Activated T-helper 2 cell treated with anti-CD3 and anti-CD28 coated beads, Interferon-gamma antibody, Interleukin-2, Interleukin-4, amounts not matched to agents 10 μg/mL and 5 μg/mL and 100 μg/mL, durations not matched to agents 14 hours and 24 hours and 36 hours (primary cell): ENCODE measurements around the gene NWD2. TPM values are rescaled to one million over a fixed set of nuclear protein-coding genes. Genes with fewer than 3 reads are reported as not detected.

ENCODE experiments used
- DNase-seq: peaks from one replicate; pipeline ENCODE4 v3.0.0; 2021; ENCODE audit warnings: low spot score
- H3K27ac Mint-ChIP-seq: one replicate; pipeline ENCODE4 v1.8.0; 2021; ENCODE audit warnings: mixed read lengths
- H3K27me3 Mint-ChIP-seq: one replicate; pipeline ENCODE4 v1.8.0; 2021; ENCODE audit warnings: low read depth, mixed read lengths
- H3K36me3 Mint-ChIP-seq: one replicate; pipeline ENCODE4 v1.8.0; 2021; ENCODE audit warnings: low read depth, mixed read lengths
- H3K4me1 Mint-ChIP-seq: one replicate; pipeline ENCODE4 v1.8.0; 2021; ENCODE audit warnings: low read depth, mixed read lengths
- H3K4me3 Mint-ChIP-seq: one replicate; pipeline ENCODE4 v1.8.0; 2021; ENCODE audit warnings: low read depth, mild to moderate bottlenecking, moderate library complexity, mixed read lengths
- H3K9me3 Mint-ChIP-seq: one replicate; pipeline ENCODE4 v1.8.0; 2021; ENCODE audit warnings: mixed read lengths
- intact Hi-C: fragments of 100-400 bp; cut with micrococcal nuclease; formaldehyde crosslinking; loops from one replicate; pipeline ENCODE4 v1.15.1; 2023
- total RNA-seq: library from RNA; stranded (reverse); gene quantifications from 2 replicates; pipeline ENCODE4 v1.2.3, GENCODE V29; 2022

Gene NWD2
- total RNA-seq, 1 donor from 2014 or later: not detected

DNA sequence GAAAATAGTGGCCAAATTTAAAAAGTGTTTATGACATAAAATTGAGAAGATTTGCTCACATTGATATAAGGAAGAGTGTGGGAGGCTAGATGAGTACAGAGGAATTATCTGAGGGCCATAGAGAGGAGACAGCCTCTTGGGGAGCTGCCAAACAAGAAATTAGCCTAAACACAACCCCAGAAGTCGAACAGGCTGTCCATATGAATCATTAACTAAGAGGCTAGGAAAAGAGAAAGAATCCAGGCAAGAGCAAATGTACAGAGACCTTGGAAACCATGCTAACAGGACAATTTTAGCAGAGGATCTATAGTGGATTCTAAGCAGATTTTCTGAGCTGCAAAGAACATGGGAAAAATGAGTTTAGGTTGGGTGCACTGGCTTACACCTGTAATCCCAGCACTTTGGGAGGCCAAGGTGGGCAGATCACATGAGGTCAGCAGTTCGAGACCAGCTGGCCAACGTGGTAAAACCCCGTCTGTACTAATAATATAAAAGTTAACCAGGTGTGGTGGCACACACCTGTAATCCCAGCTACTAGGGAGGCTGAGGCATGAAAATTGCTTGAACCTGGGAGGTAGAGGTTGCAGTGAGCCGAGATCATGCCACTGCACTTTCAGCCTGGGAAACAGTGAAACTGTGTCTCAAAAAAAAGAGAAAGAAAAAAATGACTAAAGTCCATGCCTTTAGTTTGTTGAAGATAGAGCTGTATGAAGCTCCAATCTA lies 76.1 kb downstream of the NWD2 start:
- H3K36me3 Mint-ChIP-seq: no peaks in the 10 kb centered on the region
- intact Hi-C loops: no loop called here
- H3K4me1 Mint-ChIP-seq: no peaks in the 10 kb centered on the region
- DNase-seq: no peak
- no peaks in the 10 kb centered on the region for H3K9me3 Mint-ChIP-seq
- H3K27ac Mint-ChIP-seq: no peak overlapping the region
- no peaks in the 10 kb centered on the region for H3K27me3 Mint-ChIP-seq
- no peak overlapping the region for H3K4me3 Mint-ChIP-seq

DNA sequence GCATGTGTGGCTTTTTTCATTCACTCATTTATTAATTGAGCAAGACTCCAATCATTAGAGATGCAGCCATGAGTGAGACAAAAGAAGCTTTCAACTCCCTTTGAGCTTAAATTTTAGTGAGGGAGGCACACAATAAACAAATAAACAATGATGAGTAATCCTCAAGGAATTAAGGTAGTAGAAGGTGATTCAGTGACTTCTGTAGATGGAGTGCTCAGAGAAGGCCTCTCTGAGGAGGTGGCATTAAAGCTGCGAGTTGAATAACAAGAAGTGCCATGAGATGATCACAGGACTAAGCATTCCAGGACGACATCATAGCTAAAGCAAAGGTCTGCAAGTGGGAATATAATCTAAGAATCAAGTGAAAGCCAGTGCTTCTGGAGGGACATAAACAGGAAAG lies 77.6 kb downstream of the NWD2 start:
- DNase-seq: no peak
- Mint-ChIP-seq H3K27ac (no peak overlapping the region), H3K9me3 (no peaks in the 10 kb centered on the region), H3K4me1 (no peaks in the 10 kb centered on the region), H3K4me3 (no peak overlapping the region), H3K27me3 (no peaks in the 10 kb centered on the region), H3K36me3 (no peaks in the 10 kb centered on the region)
- intact Hi-C loops: no loop called here

DNA sequence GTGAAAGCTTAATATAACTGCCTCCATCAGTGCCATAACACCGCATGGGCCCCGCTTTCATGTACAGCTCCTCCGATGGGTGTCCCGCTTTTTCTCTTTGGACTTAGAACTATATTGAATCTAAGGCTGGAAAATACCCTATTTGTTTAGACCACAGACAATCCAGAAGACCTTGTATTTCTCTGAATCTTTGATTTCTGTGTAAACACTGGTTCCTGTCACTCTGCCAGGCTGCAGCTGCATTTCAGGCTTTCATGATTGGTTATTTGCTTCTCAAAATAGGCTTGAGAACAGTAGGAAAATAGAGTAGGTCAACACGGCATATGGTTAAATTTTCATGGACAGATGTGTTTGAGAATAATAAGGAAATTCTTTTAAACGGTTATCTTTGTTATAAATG lies 80.0 kb downstream of the NWD2 start:
- no peak for DNase-seq
- Mint-ChIP-seq H3K4me1 (no peaks in the 10 kb centered on the region), H3K27ac (no peak overlapping the region), H3K27me3 (no peaks in the 10 kb centered on the region), H3K9me3 (no peaks in the 10 kb centered on the region), H3K4me3 (no peak overlapping the region), H3K36me3 (no peaks in the 10 kb centered on the region)
- intact Hi-C loops: no loop called here

DNA sequence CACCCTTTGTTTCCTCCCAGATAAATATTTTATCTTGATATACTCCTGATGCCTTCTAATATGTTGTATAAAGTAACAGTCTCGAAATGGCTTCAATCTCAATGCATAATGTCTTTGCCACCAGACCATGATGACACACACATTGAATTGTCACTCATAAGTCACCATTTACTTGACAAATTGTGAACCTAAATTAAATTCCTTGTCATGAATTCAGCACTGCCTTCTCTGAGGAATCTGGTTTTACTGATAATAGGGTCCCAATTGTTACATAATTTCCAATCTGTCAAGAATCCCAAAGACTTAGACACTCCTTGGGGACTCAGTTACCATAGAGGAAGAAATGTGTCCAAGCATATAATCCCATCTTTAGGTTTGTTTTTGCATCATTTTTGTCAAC lies 82.3 kb downstream of the NWD2 start:
- Mint-ChIP-seq H3K27me3 (no peaks in the 10 kb centered on the region), H3K27ac (no peak overlapping the region), H3K4me1 (no peaks in the 10 kb centered on the region), H3K4me3 (no peak overlapping the region), H3K36me3 (no peaks in the 10 kb centered on the region), H3K9me3 (no peaks in the 10 kb centered on the region)
- DNase-seq: no peak
- intact Hi-C loops: no loop called here

DNA sequence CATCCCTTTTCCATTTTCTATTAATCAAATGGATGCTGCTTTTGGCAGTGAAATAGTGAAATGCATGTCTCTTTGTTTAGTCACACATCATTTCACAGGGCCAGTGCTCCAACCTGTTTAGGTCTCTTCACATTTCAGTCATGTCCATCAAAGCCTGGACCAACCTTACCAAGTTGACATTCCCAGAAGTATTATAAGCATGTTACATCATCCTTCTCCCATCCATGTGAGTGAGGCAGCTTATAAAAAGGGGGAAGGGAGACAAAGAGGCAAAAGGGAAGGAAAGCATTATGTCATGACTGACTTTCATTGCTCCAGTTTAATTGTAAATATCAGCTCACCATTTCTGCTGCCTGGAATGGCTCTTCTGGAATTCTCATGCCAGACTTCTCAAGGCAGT lies 94.4 kb downstream of the NWD2 start:
- Mint-ChIP-seq H3K27me3 (no peaks in the 10 kb centered on the region), H3K36me3 (no peaks in the 10 kb centered on the region), H3K9me3 (no peaks in the 10 kb centered on the region), H3K27ac (no peak overlapping the region), H3K4me3 (no peak overlapping the region), H3K4me1 (no peaks in the 10 kb centered on the region)
- DNase-seq: no peak
- intact Hi-C loops: no loop called here

DNA sequence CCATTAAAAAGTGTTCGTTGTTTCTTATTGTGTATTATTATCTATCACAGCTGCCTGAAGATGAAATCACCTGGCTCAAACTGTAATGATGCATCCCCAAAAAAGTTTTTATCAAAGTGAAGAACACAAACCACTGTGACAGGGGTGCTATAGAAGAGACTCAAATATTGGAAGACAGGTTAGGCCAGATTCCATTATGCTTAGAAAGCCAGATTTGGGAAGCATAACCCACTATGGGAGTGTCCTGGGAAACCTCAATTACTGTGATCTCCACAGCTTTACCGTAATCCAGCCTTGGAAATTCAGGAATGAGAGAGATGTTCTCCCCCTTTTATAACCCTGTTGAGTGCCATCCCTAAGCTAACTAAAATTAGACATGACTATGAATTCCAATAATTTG lies 114.2 kb downstream of the NWD2 start:
- DNase-seq: no peak
- no peak overlapping the region for H3K4me3 Mint-ChIP-seq
- H3K9me3 Mint-ChIP-seq: no peaks in the 10 kb centered on the region
- no peaks in the 10 kb centered on the region for H3K4me1 Mint-ChIP-seq
- H3K27ac Mint-ChIP-seq: no peak overlapping the region
- H3K27me3 Mint-ChIP-seq: no peaks in the 10 kb centered on the region
- H3K36me3 Mint-ChIP-seq: no peaks in the 10 kb centered on the region
- intact Hi-C loops: no loop called here

DNA sequence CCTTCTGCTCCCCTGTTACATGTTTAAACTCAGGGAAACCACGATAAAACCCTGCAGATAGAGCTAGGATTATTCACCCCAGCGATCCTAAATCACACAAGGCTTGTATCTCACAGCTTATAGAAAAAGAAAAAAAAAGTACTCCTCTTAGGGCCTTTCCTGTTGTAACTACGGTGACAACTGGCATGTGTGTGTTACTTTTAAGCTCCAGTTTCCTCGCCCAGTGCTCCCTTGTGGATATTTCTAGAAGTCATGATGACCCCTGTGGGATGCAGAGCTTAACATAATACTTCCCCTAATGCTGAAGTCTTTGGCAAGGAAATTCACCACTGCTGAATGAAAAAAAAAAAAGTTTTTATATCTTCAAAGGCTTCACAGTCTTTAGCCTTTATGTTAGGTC lies 114.7 kb downstream of the NWD2 start:
- Mint-ChIP-seq H3K27ac (no peak overlapping the region), H3K9me3 (no peaks in the 10 kb centered on the region), H3K36me3 (no peaks in the 10 kb centered on the region), H3K27me3 (no peaks in the 10 kb centered on the region), H3K4me1 (no peaks in the 10 kb centered on the region), H3K4me3 (no peak overlapping the region)
- no peak for DNase-seq
- intact Hi-C loops: no loop called here

DNA sequence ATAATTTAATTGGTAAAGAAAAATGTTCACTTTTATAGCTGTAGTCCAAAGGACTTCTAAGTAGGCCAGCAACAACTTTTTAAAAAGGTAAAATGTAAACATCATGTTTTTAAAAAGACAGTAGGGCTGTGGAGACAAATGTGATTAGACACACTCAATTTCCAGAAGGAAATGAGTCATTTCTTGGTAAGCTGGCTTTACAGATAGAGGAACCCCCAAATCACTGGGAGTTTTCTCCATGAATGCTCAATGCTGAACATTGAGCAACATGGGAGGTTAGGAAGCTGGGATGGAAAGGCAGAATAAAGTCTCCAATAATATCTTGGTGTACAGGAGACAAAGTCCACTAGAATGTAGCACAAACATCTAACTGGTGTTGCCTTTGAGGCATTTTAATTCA lies 121.3 kb downstream of the NWD2 start:
- H3K9me3 Mint-ChIP-seq: no peaks in the 10 kb centered on the region
- intact Hi-C loops: no loop called here
- H3K4me1 Mint-ChIP-seq: no peaks in the 10 kb centered on the region
- no peak overlapping the region for H3K27ac Mint-ChIP-seq
- H3K4me3 Mint-ChIP-seq: no peak overlapping the region
- H3K27me3 Mint-ChIP-seq: peaks cover 7% of the 10 kb centered on the region
- DNase-seq: no peak
- no peaks in the 10 kb centered on the region for H3K36me3 Mint-ChIP-seq

DNA sequence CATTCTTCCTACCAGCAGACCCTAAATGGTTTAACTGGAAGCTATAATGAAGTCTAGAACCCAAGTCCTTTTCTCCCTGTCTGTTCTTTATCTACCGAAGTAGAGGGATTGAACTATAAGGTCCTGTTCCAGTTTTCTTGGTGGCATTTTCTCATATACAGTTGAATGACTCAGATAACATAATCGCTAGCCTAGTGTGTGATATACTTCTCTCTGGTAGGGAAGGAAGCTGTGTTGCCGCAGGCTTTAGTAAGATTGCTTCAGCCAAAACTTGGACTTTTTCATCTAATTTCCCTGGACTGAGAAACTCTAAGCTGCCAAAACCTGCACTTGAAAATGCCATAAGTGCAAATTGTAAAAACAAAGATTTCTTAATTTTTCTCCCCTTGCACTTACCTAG lies 123.4 kb downstream of the NWD2 start:
- H3K4me3 Mint-ChIP-seq: no peak overlapping the region
- H3K9me3 Mint-ChIP-seq: no peaks in the 10 kb centered on the region
- DNase-seq: no peak
- intact Hi-C loops: no loop called here
- peaks cover 7% of the 10 kb centered on the region for H3K27me3 Mint-ChIP-seq
- no peak overlapping the region for H3K27ac Mint-ChIP-seq
- no peaks in the 10 kb centered on the region for H3K36me3 Mint-ChIP-seq
- no peaks in the 10 kb centered on the region for H3K4me1 Mint-ChIP-seq

DNA sequence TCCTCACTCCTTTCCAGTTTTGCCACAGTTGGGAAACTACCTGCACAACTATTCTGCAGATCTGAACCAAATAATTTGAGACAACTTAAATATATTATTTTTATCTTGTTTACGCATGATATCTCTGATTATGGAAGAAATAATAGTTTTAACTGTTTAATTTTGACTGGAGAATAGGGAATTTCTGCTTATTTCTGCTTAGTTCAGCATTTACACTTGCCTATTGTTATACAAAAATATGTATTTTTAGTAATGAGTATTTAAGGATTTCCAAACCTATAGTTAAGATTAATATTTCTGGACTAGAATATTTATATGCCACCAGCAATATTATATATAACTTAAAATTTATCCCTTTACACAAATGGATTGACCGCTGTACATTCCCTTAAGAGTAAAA lies 125.5 kb downstream of the NWD2 start:
- Mint-ChIP-seq H3K27me3 (peaks cover 7% of the 10 kb centered on the region), H3K4me3 (no peak overlapping the region), H3K27ac (no peak overlapping the region), H3K36me3 (no peaks in the 10 kb centered on the region), H3K4me1 (no peaks in the 10 kb centered on the region), H3K9me3 (no peaks in the 10 kb centered on the region)
- intact Hi-C loops: no loop called here
- DNase-seq: no peak

DNA sequence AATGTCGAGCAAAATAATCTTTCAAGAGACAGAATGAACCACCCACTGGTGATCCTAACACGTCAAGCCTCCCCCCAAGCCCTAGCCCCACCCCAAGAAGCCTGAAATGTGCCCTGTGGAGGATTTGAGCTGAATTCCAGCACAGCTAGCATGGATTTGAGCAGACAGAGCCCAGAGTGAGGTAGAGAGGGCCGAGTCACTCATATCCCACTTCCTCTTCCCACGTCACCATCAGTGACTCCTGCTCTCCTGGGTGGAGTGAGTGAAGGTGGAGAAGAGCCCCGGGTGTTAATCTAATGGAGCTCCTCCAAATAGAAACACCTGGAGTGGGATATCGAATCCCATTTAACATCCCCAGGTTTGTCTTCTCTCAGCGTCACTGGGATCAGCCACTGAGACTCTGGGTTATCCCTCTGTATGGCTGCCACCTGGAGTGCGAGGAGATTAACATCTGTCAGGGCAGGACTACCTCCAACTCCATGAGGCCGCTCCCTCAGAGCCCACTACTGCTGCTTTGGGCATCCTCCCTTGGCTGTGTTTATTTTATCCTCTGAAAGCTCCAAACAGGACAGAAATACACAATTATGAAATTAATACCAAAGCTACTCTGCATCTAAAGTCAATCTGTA lies 136.6 kb downstream of the NWD2 start:
- Mint-ChIP-seq H3K27me3 (peaks cover 5% of the 10 kb centered on the region), H3K4me1 (no peaks in the 10 kb centered on the region), H3K4me3 (no peak overlapping the region), H3K36me3 (no peaks in the 10 kb centered on the region), H3K27ac (no peak overlapping the region), H3K9me3 (no peaks in the 10 kb centered on the region)
- DNase-seq: no peak
- intact Hi-C loops: loop anchor here (10.0 kb wide), 1 partner anchor 976 kb away; no protein-coding TSS in a partner anchor

DNA sequence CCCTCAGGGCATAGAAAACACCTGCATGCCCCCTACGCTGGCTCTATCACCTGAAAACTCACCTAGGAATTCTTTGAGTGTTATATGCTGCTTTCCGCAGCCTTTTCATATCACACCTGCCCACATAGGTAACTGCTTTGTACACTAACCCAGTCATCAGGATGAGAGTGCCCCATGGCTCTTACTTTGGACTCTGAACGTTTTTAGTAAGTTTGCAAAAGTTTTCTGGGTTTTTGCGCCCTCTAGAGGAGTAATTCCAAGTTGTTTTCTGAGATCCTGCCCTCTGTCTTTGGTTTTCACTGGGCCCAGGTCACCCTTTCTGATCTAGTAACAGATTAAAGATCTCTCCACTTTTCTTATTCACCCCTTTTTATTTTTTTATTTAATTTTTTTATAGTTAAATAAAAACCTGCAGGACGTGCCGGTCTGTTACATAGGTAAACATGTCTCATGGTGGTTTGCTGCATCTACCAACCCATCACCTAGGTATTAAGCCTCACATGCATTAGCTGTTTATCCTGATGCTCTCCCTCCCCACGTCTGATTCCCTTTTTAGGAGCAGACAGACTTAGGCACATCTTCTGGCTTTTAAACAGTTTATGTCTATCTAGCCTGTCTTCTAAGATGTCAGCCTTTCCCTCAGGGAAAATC lies 139.2 kb downstream of the NWD2 start:
- no peak overlapping the region for H3K27ac Mint-ChIP-seq
- intact Hi-C loops: loop anchor here (10.0 kb wide), 1 partner anchor 979 kb away; no protein-coding TSS in a partner anchor
- H3K4me1 Mint-ChIP-seq: no peaks in the 10 kb centered on the region
- H3K27me3 Mint-ChIP-seq: peaks cover 3% of the 10 kb centered on the region
- H3K36me3 Mint-ChIP-seq: no peaks in the 10 kb centered on the region
- H3K4me3 Mint-ChIP-seq: no peak overlapping the region
- no peaks in the 10 kb centered on the region for H3K9me3 Mint-ChIP-seq
- no peak for DNase-seq

DNA sequence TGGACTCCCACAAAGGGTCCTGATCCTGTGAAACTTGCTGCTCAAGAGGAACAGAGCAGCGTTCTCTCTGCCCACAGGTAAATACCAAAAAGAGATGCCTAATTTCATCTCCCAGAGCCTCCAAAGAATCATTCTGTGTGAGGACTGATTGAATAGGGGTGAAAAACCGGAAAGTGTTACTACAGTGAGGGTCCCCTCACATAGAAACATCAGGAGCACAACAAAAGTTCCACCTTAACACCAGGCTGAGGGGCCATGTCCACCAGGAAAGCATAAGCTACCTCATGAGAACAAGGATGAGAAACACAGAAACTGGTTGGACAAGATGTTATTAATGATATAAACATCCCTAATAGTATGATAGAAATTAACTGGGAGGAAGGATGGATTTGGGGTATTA lies 140.9 kb downstream of the NWD2 start:
- intact Hi-C loops: loop anchor here (10.0 kb wide), 1 partner anchor 981 kb away; no protein-coding TSS in a partner anchor
- H3K27me3 Mint-ChIP-seq: peaks cover 3% of the 10 kb centered on the region
- no peak overlapping the region for H3K27ac Mint-ChIP-seq
- no peaks in the 10 kb centered on the region for H3K9me3 Mint-ChIP-seq
- H3K4me1 Mint-ChIP-seq: no peaks in the 10 kb centered on the region
- H3K4me3 Mint-ChIP-seq: no peak overlapping the region
- DNase-seq: no peak
- no peaks in the 10 kb centered on the region for H3K36me3 Mint-ChIP-seq
